ENCODE results near the gene DDX31. TPM values are rescaled to one million over a fixed set of nuclear protein-coding genes. Genes with fewer than 3 reads are reported as not detected.

DDX31 gene
- total RNA-seq, 2 experiments from 2014 or later: 28.3 to 28.8 TPM

GRCh38 chr9:132583584-132584304, 86.0 kb downstream of the DDX31 start:
- H3K9me3 ChIP-seq (ENCODE audit: low read length): no peaks in the 10 kb centered on the region
- no peak overlapping the region for H3K4me3 ChIP-seq (ENCODE audit: low read depth, low read length, poor library complexity, severe bottlenecking)
- ChIA-PET CTCF (ENCODE audit: unreplicated experiment) (no interaction called here), POLR2A (interaction anchor here (0.6 kb wide), 2 partner anchors 44 to 1478 kb away, joined by 3 read pairs; no protein-coding TSS in a partner anchor)
- H3K27ac ChIP-seq (ENCODE audit: low read depth, low read length, poor library complexity, severe bottlenecking): no peak overlapping the region
- H3K4me1 ChIP-seq (ENCODE audit: insufficient read depth, low read length, poor library complexity, severe bottlenecking): no peaks in the 10 kb centered on the region
- no peak overlapping the region for H3K4me2 ChIP-seq (ENCODE audit: low read length)
- BruUV-seq (replicated peaks): no TSS peak
- no peaks in the 10 kb centered on the region for H3K9me2 ChIP-seq (ENCODE audit: insufficient read depth, low read length)
- no peaks in the 10 kb centered on the region for H3K36me3 ChIP-seq (ENCODE audit: insufficient read depth, low read length)
- DNase-seq (ENCODE audit: low spot score): no peak
- TF ChIP-seq CTCF (conservative IDR thresholded peaks at IDR 0.05; ENCODE audit: low read length): no peak
- no peak for TF ChIP-seq EZH2phosphoT487 (IDR thresholded peaks at IDR 0.05; ENCODE audit: borderline replicate concordance, low read depth, low read length)
- intact Hi-C loops (cut with micrococcal nuclease; ENCODE audit: unreplicated experiment): no loop called here
- H4K20me1 ChIP-seq (ENCODE audit: insufficient read depth, low read length): no peaks in the 10 kb centered on the region
- H3K79me2 ChIP-seq (ENCODE audit: insufficient read depth, low read depth, low read length): no peaks in the 10 kb centered on the region
- no peak overlapping the region for H2AFZ ChIP-seq (ENCODE audit: low read length)

GRCh38 chr9:132582786-132583583, 86.8 kb downstream of the DDX31 start:
- TF ChIP-seq CTCF (conservative IDR thresholded peaks at IDR 0.05; ENCODE audit: low read length) (no peak), EZH2phosphoT487 (IDR thresholded peaks at IDR 0.05; ENCODE audit: borderline replicate concordance, low read depth, low read length) (no peak)
- BruUV-seq (replicated peaks): no TSS peak
- H3K27ac ChIP-seq (ENCODE audit: low read depth, low read length, poor library complexity, severe bottlenecking): no peak overlapping the region
- H3K79me2 ChIP-seq (ENCODE audit: insufficient read depth, low read depth, low read length): no peaks in the 10 kb centered on the region
- no peak for DNase-seq (ENCODE audit: low spot score)
- intact Hi-C loops (cut with micrococcal nuclease; ENCODE audit: unreplicated experiment): no loop called here
- CTCF ChIA-PET (ENCODE audit: unreplicated experiment): no interaction called here
- no peak overlapping the region for H3K4me2 ChIP-seq (ENCODE audit: low read length)
- no peak overlapping the region for H2AFZ ChIP-seq (ENCODE audit: low read length)
- H4K20me1 ChIP-seq (ENCODE audit: insufficient read depth, low read length): no peaks in the 10 kb centered on the region
- no peaks in the 10 kb centered on the region for H3K4me1 ChIP-seq (ENCODE audit: insufficient read depth, low read length, poor library complexity, severe bottlenecking)
- no peaks in the 10 kb centered on the region for H3K36me3 ChIP-seq (ENCODE audit: insufficient read depth, low read length)
- H3K9me3 ChIP-seq (ENCODE audit: low read length): no peaks in the 10 kb centered on the region
- no peak overlapping the region for H3K4me3 ChIP-seq (ENCODE audit: low read depth, low read length, poor library complexity, severe bottlenecking)
- POLR2A ChIA-PET: no interaction called here
- no peaks in the 10 kb centered on the region for H3K9me2 ChIP-seq (ENCODE audit: insufficient read depth, low read length)
